Tibial nerve (tissue), 4 donors: Measurements from ENCODE around the gene THYN1. TPM values are rescaled to one million over a fixed set of nuclear protein-coding genes. Genes with fewer than 3 reads are reported as not detected.

Experiments used
- DNase-seq, 2 donors: peaks; one replicate each; pipeline ENCODE4 v3.0.0-alpha.2; 2019; ENCODE audit warnings: low spot score in 2 of 2
- H3K27ac ChIP-seq, 4 donors: fragments of 200-600 bp; sonication (generic) in 3 of 4; one replicate each; pipeline ENCODE4 v1.5.1; 2017 to 2019; ENCODE audit warnings: mild to moderate bottlenecking in 1 of 4
- H3K27me3 ChIP-seq, 2 donors: fragments of 200-600 bp; sonication (generic) in 1 of 2; one replicate each; pipeline versions ENCODE4 v1.5.1 to v1.6.0; 2017 to 2019
- H3K36me3 ChIP-seq, 3 donors: fragments of 200-600 bp; sonication (generic); one replicate each; pipeline ENCODE4 v1.5.1; 2018 to 2019
- H3K4me1 ChIP-seq, 4 donors: fragments of 200-600 bp; sonication (generic) in 3 of 4; one replicate each; pipeline ENCODE4 v1.5.1; 2017 to 2019
- H3K4me3 ChIP-seq, 4 donors: fragments of 200-600 bp; sonication (generic) in 3 of 4; one replicate each; pipeline ENCODE4 v1.5.1; 2017 to 2019; ENCODE audit warnings: mild to moderate bottlenecking in 1 of 4, moderate library complexity in 1 of 4
- H3K9me3 ChIP-seq, 4 donors: fragments of 200-600 bp; sonication (generic) in 3 of 4; one replicate each; pipeline ENCODE4 v1.5.1; 2017 to 2019
- CTCF ChIP-seq, 5 experiments: fragments of 200-600 bp in 3 of 5; fragments of 450-650 bp in 2 of 5; sonication (generic) in 3 of 5; IDR thresholded peaks; one replicate each; pipeline ENCODE4 v1.5.1; 2016 to 2019; ENCODE audit warnings: antibody characterized with exemption in 5 of 5, mild to moderate bottlenecking in 3 of 5, moderate library complexity in 2 of 5
- EP300 ChIP-seq, 2 donors: sonication (generic); formaldehyde crosslinking; IDR thresholded peaks; one replicate each; pipeline ENCODE4 v1.6.1; 2017; ENCODE audit warnings: antibody characterized with exemption in 2 of 2, mild to moderate bottlenecking in 1 of 2
- POLR2A ChIP-seq, 2 donors: fragments of 450-650 bp; IDR thresholded peaks; one replicate each; pipeline ENCODE4 v1.6.1; 2017; ENCODE audit warnings: antibody characterized with exemption in 2 of 2, mild to moderate bottlenecking in 2 of 2, moderate library complexity in 2 of 2
- WGBS, 2 donors: methylation state at CpG; one replicate each; pipeline ENCODE4 v1.1.5; 2018; 5-methylcytosine and 5-hydroxymethylcytosine counted together
- total RNA-seq, 4 donors: library from RNA; depleted of rRNA; stranded (reverse); fragments of >200 nt; gene quantifications; one replicate each; pipeline ENCODE4 v1.1.0, GENCODE V29; 2016

The THYN1 gene
- total RNA-seq, 4 donors from 2014 or later, result 46.0 to 65.7 (median 53.3) TPM

DNA sequence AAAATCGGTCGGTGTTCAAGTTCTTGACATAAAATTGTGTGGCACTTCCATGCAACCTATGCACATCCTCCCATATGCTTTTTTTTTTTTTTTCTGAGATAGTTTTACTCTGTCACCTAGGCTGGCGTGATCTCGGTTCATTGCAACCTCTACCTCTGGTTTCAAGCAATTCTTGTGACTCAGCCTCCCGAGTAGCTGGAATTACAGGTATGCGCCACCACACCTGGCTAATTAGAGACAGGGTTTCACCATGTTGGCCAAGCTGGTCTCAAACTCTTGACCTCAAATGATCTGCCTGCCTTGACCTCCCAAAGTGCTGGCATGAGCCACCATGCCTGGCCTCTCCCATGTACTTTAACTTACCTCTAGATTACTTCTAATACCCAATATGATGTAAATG, 38.0 kb upstream of the THYN1 start:
- peaks cover 0 to 11% (median 0%) of the 10 kb centered on the region in 4 donors for H3K4me1 ChIP-seq
- 85 to 98% methylated on average over 6 of the region's 6 CpGs for WGBS, 2 donors
- no peaks in the 10 kb centered on the region for H3K36me3 ChIP-seq
- TF ChIP-seq CTCF (IDR thresholded peaks at IDR 0.05), result no peak
- H3K27ac ChIP-seq, result no peak overlapping the region
- H3K4me3 ChIP-seq, result no peak overlapping the region
- no peaks in the 10 kb centered on the region for H3K9me3 ChIP-seq
- no peaks in the 10 kb centered on the region for H3K27me3 ChIP-seq
- DNase-seq, result no peak

- H3K36me3 ChIP-seq, result no peaks in the 10 kb centered on the region
- no peaks in the 10 kb centered on the region for H3K27me3 ChIP-seq
- no peak overlapping the region for H3K4me3 ChIP-seq
- no peak for TF ChIP-seq EP300 (IDR thresholded peaks at IDR 0.05)
- no peak for TF ChIP-seq POLR2A (IDR thresholded peaks at IDR 0.05)
- no peak for TF ChIP-seq CTCF (IDR thresholded peaks at IDR 0.05)
- no peak overlapping the region for H3K27ac ChIP-seq
- H3K4me1 ChIP-seq, result peaks cover 0 to 11% (median 0%) of the 10 kb centered on the region in 4 donors
- H3K9me3 ChIP-seq, result no peaks in the 10 kb centered on the region
- no peak for DNase-seq
- WGBS, 2 donors, result 86 to 88% methylated on average over 7 of the region's 7 CpGs
Observed at GRCh38 chr11:134290646-134291045, 37.5 kb upstream of the THYN1 start.

DNA sequence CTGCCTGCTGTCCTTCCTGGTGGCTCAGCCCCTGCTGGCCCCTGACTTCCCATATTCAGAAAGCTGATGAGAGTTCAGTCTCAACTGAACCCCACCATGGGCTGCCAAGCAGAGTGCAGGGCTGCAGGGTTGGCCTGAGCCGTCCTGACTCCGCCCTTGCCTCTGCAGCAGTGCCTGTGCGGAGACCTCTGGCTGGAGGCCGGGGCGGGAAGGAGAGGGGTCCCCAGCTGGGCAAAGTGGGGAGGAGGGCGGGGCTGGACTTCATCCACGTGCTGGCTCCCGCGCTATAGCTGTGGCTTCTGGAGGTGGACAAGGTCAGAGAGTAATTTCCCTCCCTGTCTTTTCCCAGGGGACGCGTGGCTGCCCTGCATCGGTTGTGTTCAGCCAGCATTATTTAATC, 36.6 kb upstream of the THYN1 start:
- Histone ChIP-seq H3K27me3 (no peaks in the 10 kb centered on the region), H3K9me3 (no peaks in the 10 kb centered on the region), H3K36me3 (no peaks in the 10 kb centered on the region), H3K4me1 (peaks cover 0 to 11% (median 0%) of the 10 kb centered on the region in 4 donors), H3K4me3 (no peak overlapping the region), H3K27ac (no peak overlapping the region)
- TF ChIP-seq POLR2A (IDR thresholded peaks at IDR 0.05) (no peak), CTCF (IDR thresholded peaks at IDR 0.05) (no peak), EP300 (IDR thresholded peaks at IDR 0.05) (no peak)
- WGBS, 2 donors, result 15 to 16% methylated on average over 6 to 8 of the region's 12 CpGs
- no peak for DNase-seq

DNA sequence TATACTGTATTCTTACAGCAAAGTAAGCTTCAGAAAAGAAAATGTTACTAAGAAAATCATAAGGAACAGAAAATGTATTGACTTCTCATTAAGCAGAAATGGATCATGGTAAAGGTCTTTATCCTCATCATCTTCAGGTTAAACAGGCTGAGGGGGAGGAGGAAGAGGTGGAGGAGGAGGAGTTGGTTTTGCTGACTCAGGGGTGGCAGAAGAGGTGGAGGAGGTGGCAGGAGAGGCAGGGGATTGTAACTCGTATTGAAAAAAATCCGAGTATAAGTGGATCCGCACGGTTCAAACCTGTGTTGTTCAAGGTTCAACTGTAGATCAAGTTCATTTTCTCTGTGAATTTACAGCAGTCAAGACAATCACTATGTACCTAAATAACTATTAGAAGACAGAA, 36.0 kb upstream of the THYN1 start:
- no peak overlapping the region for H3K4me3 ChIP-seq
- H3K27me3 ChIP-seq, result no peaks in the 10 kb centered on the region
- WGBS, 2 donors, result 67 to 84% methylated on average over 4 of the region's 4 CpGs
- no peak for TF ChIP-seq CTCF (IDR thresholded peaks at IDR 0.05)
- H3K9me3 ChIP-seq, result no peaks in the 10 kb centered on the region
- no peaks in the 10 kb centered on the region for H3K36me3 ChIP-seq
- H3K27ac ChIP-seq, result no peak overlapping the region
- peaks cover 0 to 11% (median 0%) of the 10 kb centered on the region in 4 donors for H3K4me1 ChIP-seq
- DNase-seq, result no peak

- H3K36me3 ChIP-seq, result no peaks in the 10 kb centered on the region
- no peak overlapping the region for H3K27ac ChIP-seq
- H3K27me3 ChIP-seq, result no peaks in the 10 kb centered on the region
- peaks cover 0 to 11% (median 0%) of the 10 kb centered on the region in 4 donors for H3K4me1 ChIP-seq
- H3K9me3 ChIP-seq, result no peaks in the 10 kb centered on the region
- no peak for DNase-seq
- TF ChIP-seq EP300 (IDR thresholded peaks at IDR 0.05) (no peak), CTCF (IDR thresholded peaks at IDR 0.05) (no peak), POLR2A (IDR thresholded peaks at IDR 0.05) (no peak)
- 92 to 94% methylated on average over 13 of the region's 13 CpGs for WGBS, 2 donors
- H3K4me3 ChIP-seq, result no peak overlapping the region
Observed at GRCh38 chr11:134288486-134288885, 35.3 kb upstream of the THYN1 start.
